G401.6 (cell line): Measurements from ENCODE around the gene TAAR5.
"Not testable (repeated sequence)": the region's sequence is repeated elsewhere in the genome, so short reads cannot be mapped to it uniquely, and the experiment has no call there.

Experiments
- FAIRE-seq: peaks from 2 replicates; lab custom pipeline; 2012; peaks lifted over from hg19 to GRCh38; lab: Jason Lieb, UNC

The TAAR5 gene, protein sequence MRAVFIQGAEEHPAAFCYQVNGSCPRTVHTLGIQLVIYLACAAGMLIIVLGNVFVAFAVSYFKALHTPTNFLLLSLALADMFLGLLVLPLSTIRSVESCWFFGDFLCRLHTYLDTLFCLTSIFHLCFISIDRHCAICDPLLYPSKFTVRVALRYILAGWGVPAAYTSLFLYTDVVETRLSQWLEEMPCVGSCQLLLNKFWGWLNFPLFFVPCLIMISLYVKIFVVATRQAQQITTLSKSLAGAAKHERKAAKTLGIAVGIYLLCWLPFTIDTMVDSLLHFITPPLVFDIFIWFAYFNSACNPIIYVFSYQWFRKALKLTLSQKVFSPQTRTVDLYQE

DNA sequence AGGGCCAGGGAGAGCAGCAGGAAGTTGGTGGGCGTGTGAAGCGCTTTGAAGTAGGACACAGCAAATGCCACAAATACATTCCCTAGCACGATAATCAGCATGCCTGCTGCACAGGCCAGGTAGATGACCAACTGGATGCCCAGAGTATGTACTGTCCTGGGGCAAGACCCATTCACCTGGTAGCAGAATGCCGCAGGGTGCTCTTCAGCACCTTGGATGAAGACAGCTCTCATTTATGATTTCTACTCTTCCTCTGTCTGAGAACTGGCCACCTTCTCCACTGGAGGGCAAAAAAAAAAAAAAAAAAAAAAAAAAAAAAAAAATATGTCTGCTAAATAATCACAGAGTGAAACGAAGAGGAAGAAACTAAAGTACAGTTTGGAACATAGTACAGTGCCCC, at the start of gene TAAR5:
Gene TAAR5, minus strand, starts transcription at position 288 of the 400 bp plus-strand sequence. Its CDS starts 55 bp downstream, at position 233.
- no peak for FAIRE-seq

DNA sequence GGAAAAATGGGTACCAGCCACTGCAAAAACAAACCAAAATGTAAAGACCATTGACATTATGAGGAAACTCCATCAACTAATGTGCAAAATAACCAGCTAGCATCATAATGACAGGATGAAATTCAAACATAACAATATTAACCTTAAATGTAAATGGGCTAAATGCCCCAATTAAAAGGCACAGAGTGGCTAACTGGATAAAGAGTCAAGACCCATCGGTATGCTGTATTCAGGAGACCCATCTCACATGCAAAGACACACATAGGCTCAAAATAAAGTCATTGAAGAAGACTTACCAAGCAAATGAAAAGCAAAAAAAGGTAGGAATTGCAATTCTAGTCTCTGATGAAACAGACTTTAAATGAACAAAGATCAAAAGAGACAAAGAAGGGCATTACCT, 47.6 kb upstream of the TAAR5 start:
- not testable (repeated sequence) for FAIRE-seq

DNA sequence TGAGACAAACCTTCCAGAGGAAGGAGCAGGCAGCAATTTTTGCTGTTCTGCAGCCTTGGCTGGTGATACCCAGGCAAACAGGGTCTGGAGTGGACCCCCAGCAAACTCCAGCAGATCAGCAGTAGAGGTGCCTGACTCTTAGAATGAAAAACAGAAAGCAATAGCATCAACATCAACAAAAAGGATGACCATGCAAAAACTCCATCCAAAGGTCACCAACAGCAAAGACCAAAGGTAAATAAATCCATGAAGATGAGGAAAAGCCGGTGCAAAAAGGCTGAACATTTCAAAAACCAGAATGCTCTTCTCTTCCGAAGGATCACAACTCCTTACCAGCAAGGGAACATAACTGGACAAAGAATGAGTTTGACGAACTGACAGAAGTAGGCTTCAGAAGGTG, 46.4 kb upstream of the TAAR5 start:
- not testable (repeated sequence) for FAIRE-seq

DNA sequence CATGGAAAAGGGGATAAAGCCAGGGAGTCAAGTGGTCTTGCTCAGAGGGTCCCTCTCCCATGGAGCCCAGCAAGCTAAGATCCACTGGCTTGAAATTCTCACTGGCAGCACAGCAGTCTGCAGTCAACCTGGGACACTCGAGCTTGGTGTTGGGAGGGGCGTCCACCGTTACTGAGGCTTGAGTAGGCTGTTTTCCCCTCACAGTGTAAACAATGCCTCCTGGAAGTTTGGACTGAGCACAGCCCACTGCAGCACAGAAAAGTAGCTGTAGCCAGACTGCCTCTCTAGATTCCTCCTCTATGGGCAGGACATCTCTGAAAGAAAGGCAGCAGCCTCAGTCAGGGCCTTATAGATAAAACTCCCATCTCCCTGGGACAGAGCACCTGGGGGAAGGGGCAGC, 45.7 kb upstream of the TAAR5 start:
- not testable (repeated sequence) for FAIRE-seq

DNA sequence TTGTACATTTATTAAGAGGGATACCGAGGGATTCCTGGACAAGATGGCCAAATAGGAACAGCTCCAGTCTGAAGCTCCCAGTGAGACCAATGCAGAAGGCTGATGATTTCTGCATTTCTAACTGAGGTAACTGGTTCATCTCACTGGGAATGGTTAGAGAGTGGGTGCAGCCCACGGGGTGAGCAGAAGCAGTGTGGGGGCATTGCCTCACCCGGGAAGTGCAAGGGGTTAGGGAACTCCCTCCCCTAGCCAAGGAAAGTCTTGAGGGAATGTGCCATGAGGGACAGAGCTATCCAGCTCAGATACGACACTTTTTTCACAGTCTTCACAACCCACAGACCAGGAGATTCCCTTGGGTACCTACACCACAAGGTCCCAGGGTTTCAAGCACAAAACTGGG, 45.3 kb upstream of the TAAR5 start:
- FAIRE-seq, result no peak

DNA sequence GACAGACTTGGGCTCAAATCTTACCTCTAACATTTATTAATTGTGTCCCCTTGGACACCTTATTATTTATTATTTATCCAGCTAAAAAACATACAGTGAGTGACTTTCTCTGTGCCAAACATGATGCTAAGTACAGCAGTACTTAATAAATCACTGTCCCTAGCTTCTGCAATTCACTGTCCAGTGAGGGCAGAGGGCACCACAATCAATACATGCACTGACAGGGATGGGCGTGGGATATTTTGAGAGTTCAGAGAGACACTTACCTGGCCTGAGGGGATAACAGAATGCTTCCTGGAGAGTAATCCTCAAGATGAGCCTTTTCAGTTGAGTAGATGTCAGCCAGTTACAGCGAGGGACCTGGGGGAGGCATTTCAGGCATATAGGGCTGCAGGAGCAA, 43.8 kb upstream of the TAAR5 start:
- FAIRE-seq, result no peak

DNA sequence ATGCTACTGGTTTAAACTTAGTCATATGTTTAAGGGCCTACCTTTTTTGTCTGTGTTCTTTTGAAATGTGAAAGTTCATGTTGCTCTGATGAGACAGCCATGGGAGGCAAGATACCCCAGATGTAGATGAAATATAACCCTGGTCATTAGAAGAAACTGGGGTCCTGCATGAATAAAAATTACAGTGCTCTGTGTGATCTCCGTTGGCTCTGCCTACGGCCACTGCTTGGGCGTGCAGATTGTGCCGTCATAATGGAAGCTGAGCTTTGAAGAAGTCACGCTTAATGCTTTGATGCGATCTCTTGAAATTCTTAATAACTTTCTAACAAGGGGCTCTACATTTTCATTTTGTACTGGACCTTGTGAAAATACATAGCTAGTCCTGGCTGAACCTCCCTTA, 34.6 kb upstream of the TAAR5 start, which contains the start of gene TAAR2:
Gene TAAR2, minus strand, starts transcription at position 101 of the 400 bp plus-strand sequence. Its CDS starts 0 bp downstream, at position 101.
- FAIRE-seq, result no peak

DNA sequence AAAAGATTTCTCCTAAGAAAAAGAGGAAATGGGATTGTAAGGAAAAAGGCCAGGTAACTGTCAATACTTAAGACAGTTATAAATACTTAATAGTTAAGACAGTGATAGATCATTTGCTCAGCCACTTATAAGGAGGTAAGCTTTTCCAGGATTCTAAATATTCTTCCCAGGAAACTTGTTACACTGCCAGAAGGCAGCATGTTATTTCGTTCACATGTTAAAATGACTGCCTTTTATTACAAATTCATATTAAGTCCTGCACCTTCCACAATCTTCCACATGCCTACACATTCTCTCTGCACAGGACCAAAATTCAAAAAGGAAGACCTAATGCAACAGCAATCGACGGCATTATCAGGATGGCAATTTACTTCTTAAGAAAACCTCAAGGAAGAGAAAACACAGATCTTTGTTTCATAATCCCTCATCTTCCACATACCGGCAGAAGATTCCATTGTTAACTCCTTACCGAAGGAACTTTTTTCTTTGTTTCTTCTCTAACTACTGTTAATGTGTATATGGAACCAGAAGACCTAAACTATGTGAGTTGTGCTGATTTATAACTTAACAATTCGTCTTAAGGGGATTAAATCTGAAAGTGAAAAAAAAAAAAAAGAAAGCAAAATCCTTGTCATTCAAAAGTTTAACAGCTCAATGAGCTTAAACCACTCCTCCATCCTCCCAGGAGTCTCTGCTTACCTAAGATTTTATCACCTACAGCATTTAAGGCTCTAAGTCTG, 33.7 kb upstream of the TAAR5 start:
- no peak for FAIRE-seq

DNA sequence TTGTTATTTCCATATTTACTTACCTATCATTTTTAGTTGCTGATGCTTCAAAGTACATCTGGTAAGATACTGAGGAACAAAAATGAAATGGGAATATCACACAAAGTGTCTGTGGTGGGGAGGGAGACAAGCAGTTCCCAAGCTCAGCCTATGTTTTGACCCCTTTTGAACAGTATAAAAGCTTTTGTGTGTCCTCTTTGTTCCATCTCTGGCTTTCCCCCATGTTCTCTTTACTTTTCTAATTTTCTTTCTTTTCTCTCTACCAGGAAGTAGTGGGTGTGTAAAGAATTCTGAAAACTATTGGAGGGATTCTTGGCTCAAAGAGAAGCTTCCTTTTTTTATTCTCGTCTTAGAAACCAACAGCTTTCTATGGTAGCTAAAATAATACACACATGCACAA, 27.1 kb upstream of the TAAR5 start:
- FAIRE-seq, result no peak

DNA sequence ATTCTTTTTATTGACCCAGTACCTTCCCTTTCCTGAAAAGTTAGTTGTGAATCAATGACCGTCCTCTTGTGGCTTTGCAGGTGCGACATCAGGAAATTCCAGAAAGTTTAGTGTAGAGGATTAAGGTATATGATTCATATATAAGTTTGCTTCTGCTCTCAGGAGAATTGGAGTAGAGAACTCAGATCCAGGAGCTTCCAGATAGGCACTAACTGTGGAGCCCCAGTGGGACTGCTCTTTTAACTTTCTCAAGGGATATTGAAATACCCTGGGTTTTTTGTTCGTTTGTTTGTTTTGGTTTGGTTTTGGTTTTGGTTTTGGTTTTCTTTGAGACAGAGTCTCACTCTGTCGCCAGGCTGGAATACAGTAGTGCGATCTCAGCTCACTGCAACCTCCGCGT, 25.0 kb upstream of the TAAR5 start:
- FAIRE-seq, result no peak

DNA sequence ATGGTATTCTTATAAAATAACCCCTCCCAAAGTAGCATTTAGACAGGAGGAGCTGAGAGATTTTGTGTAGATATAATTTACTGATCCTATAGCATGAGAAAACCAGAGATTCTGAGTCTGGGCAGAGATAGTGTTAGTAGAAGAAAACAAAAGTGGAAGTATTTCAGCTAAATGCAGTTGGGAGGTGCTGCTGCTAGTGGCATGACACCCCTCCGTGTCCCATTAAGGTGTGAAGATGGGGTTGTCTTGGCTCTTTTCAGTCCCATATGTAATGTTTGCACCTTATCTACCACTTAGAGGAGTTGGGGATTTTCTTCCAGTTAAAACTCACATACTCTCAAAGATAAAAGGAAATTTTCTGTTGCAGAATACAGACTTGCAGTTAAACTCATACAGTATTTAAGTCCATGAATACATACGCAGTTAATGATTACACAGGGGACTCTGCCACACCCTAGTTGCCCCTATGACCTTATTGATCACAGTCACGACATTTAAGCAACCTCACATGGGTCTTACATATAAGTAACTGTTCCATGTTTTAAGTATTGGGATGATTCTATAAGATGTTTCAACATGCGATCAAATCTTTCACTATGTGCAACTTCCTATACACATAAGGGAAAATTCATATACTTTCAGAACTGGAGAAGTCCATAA, 23.0 kb upstream of the TAAR5 start:
- FAIRE-seq, result no peak

DNA sequence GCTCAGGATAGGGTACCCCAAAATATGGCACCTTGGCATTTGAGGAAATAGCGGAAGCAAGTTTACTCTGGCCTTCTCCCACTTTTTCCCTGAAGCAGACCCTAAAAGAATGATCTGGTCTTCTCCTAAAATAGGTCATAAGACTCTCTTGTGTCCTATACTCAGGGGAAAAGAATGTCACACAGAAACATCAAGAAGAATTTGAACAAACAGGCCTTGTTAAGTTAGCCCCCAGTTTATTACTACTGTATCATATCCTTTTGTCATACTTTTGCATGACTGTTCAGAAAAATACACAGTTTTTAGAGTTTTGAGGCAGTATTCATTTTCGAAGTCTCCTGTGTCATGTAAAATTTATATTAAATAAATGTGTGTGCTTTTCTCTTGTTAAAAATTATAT, 22.1 kb upstream of the TAAR5 start:
- FAIRE-seq, result no peak

DNA sequence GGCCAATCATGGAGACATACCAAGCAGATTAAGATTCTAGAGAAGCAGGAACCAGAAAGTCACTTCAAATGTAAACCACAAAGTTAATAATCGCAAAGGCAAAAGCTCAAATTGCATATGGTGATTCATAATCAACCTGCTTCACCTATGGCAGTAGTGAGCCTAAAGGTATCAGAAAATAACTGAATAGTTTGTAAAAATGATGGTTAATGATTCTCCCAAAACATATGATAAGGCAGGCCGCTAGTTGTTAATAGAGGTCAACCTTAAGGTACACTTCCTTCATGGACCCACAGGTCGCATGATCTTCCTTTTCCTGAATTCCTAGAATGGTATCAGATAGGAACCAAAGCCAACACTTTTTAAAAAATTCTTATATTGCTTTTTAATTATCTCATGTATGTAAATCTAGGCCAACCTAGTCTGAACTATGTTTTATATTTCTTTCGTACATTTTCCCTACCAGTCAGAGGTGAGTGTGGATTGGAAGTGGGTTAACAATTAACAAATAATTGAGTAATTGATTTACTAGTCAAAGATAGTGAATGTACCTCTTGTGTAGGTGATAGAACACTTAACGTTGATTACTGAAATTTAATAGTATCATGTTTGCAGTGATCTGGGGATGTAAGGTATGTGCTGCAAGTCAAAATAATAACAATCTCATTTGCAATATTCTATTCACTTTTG, 18.1 kb upstream of the TAAR5 start:
- FAIRE-seq, result no peak

DNA sequence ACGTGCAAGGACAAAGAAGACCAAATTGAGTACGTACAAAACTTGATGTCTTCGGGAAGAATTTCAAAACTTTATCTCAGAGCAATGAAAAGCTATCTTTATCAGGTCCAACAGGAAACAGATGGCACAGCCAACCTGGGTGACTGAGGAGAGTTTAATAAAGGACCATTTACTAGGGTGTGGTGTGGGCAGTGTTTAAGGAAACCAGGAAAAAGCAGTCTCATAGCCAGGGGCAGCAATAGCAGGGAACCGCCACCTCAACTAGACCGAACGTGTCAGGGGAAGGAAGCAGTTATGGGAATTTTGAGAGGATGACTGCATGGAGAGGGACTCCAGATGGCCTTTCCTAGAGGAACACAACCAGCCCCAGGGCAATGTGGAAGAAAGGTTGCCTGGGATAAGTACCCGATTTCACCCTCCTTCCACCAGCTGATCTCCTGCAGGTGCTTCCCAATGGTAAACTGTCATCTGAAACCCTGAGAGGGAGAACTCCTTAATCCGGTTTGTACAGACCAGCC, 15.2 kb upstream of the TAAR5 start:
- FAIRE-seq, result no peak

DNA sequence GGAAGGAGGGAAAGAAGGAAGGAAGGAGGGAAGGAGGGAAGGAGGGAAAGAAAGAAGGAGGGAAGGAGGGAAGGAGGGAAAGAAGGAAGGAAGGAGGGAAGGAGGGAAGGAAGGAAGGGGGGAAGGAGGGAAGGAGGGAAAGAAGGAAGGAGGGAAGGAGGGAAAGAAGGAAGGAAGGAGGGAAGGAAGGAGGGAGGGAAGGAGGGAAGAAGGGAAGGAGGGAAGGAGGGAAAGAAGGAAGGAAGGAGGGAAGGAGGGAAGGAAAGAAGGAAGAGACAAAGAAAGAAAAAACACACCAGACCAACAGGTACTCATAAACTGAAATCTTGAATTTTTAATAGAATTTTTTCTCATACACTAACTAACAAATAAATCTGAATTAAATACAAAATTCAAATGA, 11.4 kb upstream of the TAAR5 start:
- not testable (repeated sequence) for FAIRE-seq

DNA sequence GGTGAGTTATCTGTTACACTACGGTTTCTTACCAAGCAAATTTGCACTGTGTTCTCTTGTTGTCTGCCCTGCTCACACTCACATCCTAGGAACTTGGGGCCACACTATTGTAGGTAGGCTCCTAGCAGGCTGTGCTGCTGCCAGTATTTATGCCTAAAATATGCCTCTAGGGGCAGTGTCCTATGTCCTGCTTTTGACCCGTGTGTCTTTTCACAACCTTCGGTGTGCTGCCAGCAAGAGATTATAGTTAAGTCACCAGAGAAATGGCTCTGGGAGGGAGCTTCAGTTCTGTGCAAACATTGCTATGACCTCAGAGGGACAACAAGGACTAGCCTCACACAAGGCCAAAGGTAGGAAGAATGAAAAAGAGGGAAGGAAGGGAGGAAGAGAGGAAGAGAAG, 8.9 kb upstream of the TAAR5 start:
- FAIRE-seq, result no peak

DNA sequence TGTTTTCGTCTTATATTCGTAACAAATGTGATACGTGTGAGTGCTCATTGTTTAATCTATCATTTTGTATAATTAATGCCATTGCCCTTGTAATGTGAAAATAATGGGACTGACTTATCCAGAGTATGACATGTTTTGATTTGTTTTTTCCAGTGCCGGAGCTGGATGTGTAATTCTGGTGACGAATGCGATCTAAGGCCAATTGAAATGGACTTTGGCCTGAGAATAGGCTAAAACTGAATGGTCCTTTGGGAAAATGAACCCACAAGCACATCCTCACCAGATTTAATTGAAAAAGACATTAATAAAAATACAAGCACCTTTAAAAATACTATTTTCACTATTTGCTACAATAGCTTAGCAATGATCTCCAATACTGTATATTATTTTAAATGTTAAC, 6.7 kb upstream of the TAAR5 start:
- no peak for FAIRE-seq

DNA sequence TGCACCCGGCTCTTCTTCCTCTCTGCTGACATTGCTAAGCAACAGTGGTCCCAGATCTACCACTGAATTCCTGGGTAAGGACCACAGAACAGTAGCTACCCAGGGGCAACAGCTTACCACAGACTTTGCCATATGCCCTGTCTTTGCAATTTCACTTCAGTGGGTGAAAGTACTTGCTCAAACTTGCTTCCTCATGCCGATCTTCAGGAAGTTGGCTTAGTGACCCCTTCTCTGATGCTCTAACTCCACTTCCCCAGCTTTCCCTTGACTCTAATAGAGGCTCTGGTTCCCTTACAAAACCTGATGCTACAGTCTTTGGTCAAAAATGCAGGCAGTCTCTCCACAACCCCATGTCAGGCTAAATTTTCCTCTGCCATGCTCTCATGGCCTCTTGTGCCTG, 3.3 kb upstream of the TAAR5 start:
- FAIRE-seq, result no peak

DNA sequence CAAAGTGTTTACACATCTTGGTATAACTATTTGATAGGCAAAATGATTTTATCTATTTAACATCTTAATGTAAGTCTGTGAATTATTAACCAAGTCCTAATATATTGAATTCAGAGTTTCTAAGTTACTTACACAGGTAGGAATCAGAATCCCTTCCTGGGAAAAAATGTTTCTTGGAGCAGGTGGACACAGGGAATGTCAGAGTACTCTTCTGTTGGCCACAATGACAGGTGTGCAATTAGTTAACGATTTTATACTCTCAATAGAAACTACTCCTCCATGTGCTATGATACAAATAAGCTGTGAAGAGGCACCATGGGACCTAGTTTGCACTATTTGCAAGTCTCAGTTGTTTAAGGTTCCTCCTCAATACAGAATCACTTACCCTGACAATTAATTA, 821 bp upstream of the TAAR5 start:
- no peak for FAIRE-seq

DNA sequence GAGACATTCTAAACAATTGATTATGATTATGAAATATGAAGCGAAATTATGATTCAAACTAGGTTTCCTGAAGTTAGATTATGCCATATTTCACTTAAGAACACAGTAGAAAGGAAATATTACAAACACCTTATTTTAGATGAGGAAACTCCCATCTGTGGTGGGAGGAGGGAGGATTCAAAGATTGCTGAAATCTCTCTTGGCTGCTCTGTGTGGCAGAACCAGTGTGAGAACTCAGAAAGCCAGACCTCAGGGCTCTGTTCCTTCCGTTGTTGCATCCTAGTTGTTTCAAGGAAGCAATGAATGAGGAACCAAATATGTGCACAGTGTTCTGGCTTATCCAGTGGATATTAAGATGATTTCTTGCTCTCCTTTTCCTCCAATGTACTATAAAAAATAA, 2.1 kb downstream of the TAAR5 start:
- no peak for FAIRE-seq

DNA sequence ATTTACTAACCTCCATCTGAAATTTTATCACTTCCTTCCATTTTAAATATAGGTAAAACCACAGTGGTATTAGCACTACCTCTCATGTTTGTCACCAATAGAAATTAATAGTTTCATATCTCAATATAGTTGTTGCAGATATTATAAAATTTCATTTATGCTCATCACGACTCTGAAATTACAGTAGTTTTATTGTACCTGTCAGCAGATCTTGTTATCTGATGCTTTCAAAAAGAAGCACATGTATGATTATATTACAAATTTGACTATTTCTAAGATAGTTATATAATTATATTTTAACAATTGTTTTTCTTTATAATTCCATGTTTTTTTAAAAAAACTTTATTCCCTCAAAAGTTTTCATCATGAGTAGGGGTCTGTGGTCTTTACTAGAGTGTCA, 4.8 kb downstream of the TAAR5 start:
- FAIRE-seq, result no peak

DNA sequence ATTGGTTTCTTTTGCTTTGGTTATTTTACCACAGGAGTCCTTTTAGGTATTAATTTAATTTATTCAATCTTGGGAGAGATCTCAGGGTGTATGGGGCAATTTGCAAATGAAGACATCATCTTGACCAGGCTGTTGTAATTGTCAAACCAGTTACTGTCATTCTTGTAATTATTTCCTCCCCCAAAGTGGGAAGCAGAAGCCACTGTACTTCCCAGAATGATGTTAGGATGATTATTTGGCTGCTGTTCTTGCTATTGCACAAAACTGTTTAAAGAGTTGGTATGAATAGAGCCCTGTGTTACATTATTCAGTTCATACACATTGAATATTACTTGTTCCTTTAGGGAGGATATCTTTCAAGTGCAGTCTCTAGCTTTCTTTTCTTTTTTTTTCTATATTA, 17.8 kb downstream of the TAAR5 start:
- FAIRE-seq, result no peak
